Central memory CD8-positive, alpha-beta T cell (primary cell): ENCODE results near the gene BMAL1.

Experiments
- ATAC-seq: fragments of 150-1000 bp; cut with Tn5 transposase; replicated peaks from 2 replicates; pipeline ENCODE4 v1.10.0; 2022; ENCODE audit warnings: mild to moderate bottlenecking, moderate FRiP score, moderate number of reproducible peaks; ENCODE audit not compliant: poor library complexity, severe bottlenecking; ENCODE audit errors: extremely low read depth
- DNase-seq, 2 donors: peaks; one replicate each; pipeline ENCODE4 v3.0.0; 2021; ENCODE audit warnings: low spot score in 2 of 2
- H3K27ac Mint-ChIP-seq: one replicate; pipeline ENCODE4 v1.8.0; 2022; ENCODE audit warnings: low read depth, mild to moderate bottlenecking, moderate library complexity, mixed read lengths
- H3K27me3 Mint-ChIP-seq: one replicate; pipeline ENCODE4 v1.8.0; 2022; ENCODE audit warnings: mixed read lengths
- H3K36me3 Mint-ChIP-seq: one replicate; pipeline ENCODE4 v1.8.0; 2022; ENCODE audit warnings: mild to moderate bottlenecking, moderate library complexity, mixed read lengths; ENCODE audit not compliant: insufficient read depth
- H3K4me1 Mint-ChIP-seq: one replicate; pipeline ENCODE4 v1.8.0; 2022; ENCODE audit warnings: mixed read lengths
- H3K4me3 Mint-ChIP-seq: one replicate; pipeline ENCODE4 v1.8.0; 2022; ENCODE audit warnings: mild to moderate bottlenecking, moderate library complexity, mixed read lengths
- H3K9me3 Mint-ChIP-seq: one replicate; pipeline ENCODE4 v1.8.0; 2022; ENCODE audit warnings: mixed read lengths

The BMAL1 gene

DNA sequence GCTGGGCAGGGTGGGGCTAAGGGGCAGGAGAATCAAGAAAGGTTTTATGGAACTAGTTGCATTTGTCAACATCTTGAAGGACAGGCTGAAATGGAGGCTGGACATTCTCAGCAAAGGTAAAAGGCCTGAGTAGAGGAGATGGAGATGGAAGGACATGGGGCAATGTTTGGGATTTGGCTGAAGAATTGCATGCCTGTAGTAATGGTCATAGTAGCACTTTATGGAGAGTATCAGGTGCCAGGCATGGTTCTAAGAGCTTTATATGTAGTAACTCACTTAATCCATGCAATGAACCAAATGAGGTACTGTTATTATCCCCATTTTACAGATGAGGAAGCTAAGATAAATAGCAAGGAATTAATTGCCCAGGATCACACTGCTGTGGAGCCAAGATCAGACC is 23.9 kb downstream of the BMAL1 start:
- H3K4me1 Mint-ChIP-seq, result peaks cover 75% of the 10 kb centered on the region
- peak overlapping the region; percentile 10 for H3K4me3 Mint-ChIP-seq
- no peak for ATAC-seq
- H3K9me3 Mint-ChIP-seq, result no peaks in the 10 kb centered on the region
- no peak for DNase-seq
- peaks cover 8% of the 10 kb centered on the region for H3K36me3 Mint-ChIP-seq
- no peaks in the 10 kb centered on the region for H3K27me3 Mint-ChIP-seq
- peak overlapping the region; percentile 39 for H3K27ac Mint-ChIP-seq

DNA sequence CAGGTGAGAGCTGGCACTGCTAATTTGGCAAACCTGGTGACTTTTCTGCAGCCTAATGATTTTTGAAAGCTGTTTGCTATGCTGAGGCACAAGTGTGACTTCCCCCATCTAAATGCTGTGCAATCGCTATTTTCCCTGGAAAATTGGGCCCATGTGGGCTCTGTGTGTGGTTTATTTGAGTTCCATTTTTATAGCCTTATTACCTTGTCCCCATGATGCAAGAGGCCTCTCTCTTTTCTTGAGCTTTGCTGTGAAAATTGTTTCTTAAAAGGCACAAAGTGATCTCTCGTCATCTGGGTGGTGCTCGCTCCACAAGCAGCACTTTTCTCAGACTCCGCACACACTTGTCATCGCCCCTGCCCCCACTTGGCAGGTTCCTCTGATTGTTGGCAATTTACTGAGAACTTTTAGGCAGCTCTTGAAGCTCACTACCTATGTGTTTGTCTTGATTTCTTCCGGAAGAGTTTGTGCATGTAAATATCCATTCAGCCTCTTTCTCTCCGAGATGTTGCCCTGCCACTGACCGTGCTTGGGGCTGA is 24.9 kb downstream of the BMAL1 start:
- H3K36me3 Mint-ChIP-seq, result peaks cover 8% of the 10 kb centered on the region
- ATAC-seq (no peak), DNase-seq (no peak)
- peaks cover 65% of the 10 kb centered on the region for H3K4me1 Mint-ChIP-seq
- no peaks in the 10 kb centered on the region for H3K9me3 Mint-ChIP-seq
- no peaks in the 10 kb centered on the region for H3K27me3 Mint-ChIP-seq
- peak overlapping the region; percentile 49 for H3K27ac Mint-ChIP-seq
- H3K4me3 Mint-ChIP-seq, result peak overlapping the region; percentile 43

DNA sequence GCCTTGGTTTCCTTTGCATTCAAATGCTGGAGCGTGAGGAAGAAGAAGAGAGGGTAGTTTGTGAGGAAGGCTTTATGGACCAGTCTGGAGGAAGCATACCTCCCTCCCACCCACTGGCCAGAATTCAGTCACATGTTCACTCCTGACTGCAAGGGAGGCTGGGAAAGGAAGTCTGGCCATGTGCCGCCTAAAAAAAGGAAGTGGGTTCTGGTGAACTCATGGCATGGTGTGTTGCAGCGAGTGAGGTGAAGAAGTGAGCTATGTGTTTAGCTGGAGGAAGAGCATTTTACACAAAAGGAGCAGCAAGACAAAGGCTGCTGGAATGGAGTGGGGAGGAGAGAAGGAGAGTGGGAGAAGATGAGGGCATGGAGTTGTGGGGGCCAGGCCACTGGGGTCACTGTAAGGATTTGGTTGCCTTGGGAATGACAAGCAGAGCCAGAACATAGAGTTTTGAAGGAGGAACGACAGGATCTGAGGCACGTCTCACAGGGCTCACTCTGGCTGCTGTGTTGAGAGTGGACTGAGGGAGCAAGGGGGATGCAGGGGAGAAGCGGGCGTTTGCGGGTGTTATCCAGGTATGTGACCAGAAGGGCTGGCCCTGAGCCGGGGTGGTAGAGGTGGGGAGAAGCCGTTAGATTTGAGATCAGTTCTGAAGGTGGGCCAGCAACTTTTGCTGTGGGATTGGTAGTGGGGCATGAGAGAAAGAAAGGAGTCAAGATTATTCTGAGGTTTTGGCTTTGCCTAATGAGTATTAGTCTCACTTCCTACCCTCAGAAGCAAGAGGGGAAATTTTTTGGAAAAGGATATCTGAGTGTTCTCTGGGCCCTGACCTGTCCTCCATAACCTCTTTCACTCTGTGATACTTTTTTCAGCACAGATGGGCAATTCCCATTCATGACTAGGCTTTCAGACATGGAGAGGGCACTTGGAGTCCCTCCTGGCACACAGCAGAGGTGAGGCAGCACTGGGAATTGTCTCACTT is 26.4 kb downstream of the BMAL1 start:
- peak overlapping the region; percentile 43 for H3K4me3 Mint-ChIP-seq
- DNase-seq (no peak), ATAC-seq (peak; percentile 46)
- H3K9me3 Mint-ChIP-seq, result no peaks in the 10 kb centered on the region
- H3K27me3 Mint-ChIP-seq, result no peaks in the 10 kb centered on the region
- peak overlapping the region; percentile 49 for H3K27ac Mint-ChIP-seq
- peaks cover 50% of the 10 kb centered on the region for H3K4me1 Mint-ChIP-seq
- peaks cover 6% of the 10 kb centered on the region for H3K36me3 Mint-ChIP-seq

DNA sequence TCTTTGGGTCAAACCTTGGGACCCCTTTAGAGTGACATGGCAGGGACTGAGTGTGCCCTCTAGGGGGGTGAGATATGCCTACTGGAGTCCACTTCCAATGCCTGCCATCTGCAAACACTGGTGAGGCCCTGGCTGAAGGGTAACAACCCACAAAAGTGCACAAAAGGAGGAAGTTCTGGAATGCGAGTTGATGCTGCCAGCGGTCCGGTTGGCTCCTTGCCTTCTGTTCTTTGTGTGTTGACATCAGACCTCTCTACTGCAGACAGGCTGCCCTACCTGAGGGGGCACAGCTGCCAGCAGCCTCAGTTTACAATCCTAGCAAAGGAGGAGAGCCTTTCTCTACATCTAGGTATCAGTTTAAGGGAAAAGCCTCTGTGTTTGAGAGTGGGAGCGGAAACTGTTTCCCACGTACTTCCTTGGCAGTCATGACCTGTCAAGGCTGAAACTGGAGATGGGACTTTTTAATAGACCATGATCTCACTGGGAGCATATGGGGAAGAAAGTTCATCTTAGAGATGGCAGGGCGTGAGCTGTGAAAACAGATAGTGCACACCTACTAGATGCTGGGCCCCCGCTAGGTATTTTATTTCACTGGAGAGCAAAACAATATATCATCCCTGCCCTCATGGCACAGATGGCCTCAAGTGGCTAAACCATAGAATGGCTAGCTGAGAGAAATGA is 27.2 kb downstream of the BMAL1 start:
- Mint-ChIP-seq H3K27me3 (no peaks in the 10 kb centered on the region), H3K9me3 (no peaks in the 10 kb centered on the region), H3K36me3 (peaks cover 6% of the 10 kb centered on the region), H3K4me1 (peaks cover 46% of the 10 kb centered on the region), H3K27ac (no peak overlapping the region), H3K4me3 (no peak overlapping the region)
- no peak for DNase-seq
- no peak for ATAC-seq

DNA sequence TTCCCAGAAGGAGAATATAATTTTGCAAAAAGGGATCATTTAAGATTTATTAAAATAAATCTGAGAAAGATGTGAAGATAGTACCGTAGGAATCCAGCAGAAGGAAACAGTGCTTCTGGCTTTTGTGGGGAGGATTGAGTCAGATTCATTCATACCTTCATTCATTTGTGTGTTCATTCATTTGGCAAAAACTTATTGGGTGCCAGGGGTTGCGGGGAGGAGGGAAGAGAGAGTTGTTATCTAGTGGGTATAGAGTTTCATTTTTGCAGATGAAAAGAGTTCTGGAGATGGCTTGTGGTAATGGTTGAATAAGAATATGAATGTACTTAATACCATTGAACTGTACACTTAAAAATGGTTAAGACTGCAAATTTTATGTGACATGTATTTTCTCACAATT is 31.1 kb downstream of the BMAL1 start:
- Mint-ChIP-seq H3K27ac (no peak overlapping the region), H3K36me3 (peaks cover 9% of the 10 kb centered on the region), H3K4me1 (peaks cover 47% of the 10 kb centered on the region), H3K9me3 (no peaks in the 10 kb centered on the region), H3K27me3 (no peaks in the 10 kb centered on the region), H3K4me3 (no peak overlapping the region)
- DNase-seq (no peak), ATAC-seq (no peak)

DNA sequence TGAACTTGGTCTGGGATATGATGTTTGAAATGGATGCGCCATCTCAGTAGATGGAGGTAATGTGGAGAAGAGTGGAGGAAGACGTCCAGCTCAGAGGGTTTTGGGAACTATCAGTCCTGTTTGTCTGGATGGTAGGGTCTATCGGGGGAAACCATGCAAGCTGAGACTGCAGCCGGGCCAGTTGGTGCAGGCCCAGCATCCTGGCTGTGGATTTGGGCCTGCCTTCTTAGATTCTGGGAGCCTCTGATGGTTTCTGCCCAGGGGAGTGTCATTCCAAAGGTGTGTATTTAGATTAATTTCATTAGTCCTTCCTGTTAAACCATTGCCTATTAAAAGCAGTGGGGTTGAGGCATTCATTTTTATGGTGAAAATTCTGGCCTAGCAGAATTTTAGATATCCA is 31.6 kb downstream of the BMAL1 start:
- ATAC-seq (no peak), DNase-seq (no peak)
- Mint-ChIP-seq H3K4me1 (peaks cover 47% of the 10 kb centered on the region), H3K4me3 (no peak overlapping the region), H3K27me3 (no peaks in the 10 kb centered on the region), H3K9me3 (no peaks in the 10 kb centered on the region), H3K27ac (no peak overlapping the region), H3K36me3 (peaks cover 7% of the 10 kb centered on the region)

DNA sequence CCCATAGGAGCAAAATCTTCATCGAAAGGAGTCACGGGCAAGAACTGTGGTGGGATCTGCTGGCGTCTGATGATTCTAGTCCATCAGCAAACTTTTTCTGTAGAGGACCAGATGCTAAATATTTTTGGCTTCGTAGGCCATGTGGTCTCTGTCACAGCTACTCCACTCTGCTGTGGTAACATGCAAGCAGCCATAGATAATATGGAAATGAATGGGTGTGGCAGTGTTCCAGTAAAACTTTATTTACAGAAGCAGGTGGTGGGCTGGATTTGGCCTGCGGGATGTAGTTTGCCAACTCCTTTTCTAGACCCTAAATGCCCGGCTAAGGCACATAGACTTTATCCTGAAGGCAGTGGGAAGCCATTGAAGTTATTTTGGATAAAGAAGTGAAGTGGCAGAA is 32.9 kb downstream of the BMAL1 start:
- DNase-seq, result no peak
- ATAC-seq, result no peak
- peak overlapping the region; percentile 8 for H3K27ac Mint-ChIP-seq
- no peaks in the 10 kb centered on the region for H3K9me3 Mint-ChIP-seq
- no peak overlapping the region for H3K4me3 Mint-ChIP-seq
- H3K36me3 Mint-ChIP-seq, result peaks cover 8% of the 10 kb centered on the region
- peaks cover 58% of the 10 kb centered on the region for H3K4me1 Mint-ChIP-seq
- no peaks in the 10 kb centered on the region for H3K27me3 Mint-ChIP-seq

DNA sequence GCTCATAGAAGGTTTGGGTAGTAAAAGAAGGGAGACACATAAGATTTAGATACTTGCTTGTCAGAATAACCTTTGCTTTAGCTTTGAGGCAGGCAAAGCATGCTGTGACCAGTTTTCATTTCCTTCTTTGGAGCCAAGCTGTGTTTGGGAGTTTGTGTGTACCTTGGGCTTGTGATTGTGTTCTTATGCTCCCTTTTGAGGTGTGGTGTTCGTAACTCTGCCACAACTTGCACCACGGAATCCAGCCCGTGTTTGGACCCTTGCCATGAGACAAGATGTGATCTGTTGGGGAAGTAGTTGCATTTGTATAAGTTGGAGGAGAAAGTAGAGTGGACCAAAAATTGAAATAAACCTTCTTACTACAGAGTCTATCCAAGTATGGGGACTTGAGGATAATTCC is 34.0 kb downstream of the BMAL1 start:
- Mint-ChIP-seq H3K4me1 (peaks cover 70% of the 10 kb centered on the region), H3K27ac (peak overlapping the region; percentile 8), H3K27me3 (no peaks in the 10 kb centered on the region), H3K4me3 (no peak overlapping the region), H3K36me3 (peaks cover 10% of the 10 kb centered on the region), H3K9me3 (no peaks in the 10 kb centered on the region)
- ATAC-seq, result no peak
- DNase-seq, result no peak

DNA sequence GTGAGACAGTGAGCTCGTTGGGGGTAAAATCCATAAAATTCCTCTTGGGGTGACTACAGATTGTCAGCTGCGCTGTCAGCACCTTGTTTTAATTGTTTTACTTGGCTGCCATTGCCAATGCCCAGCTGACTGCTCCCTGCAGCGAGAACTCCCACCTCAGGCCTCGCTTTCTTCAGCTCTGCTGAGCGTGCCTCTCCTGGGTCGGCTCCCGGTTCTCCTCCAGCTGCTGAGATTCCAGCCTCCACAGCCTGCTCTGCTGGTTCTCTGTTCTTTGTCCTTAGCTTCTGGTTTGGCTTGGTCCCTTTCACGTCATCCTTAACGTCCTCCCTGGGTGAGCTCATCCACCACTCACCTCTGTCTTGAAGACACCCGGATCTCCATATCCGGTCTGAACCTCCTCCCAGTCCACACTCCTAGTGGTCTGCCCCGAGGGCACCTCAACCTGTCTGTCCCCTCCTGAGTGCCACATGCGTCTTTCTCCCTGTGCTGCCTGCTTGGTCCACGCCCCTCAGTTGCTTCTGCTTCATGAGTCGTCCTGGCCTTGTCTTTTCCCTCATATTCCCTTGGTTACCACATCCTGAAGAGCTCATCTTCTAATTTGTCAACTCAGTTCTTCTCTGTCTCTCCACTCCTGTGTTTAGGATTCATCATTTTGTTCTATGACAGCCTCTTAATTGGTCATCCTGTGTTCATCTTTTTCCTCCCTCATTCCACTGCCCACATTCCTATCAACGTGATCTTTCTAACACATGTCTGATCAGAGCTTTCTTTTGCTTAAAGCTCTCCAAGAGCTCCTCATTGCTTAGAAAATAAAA is 35.6 kb downstream of the BMAL1 start:
- H3K27ac Mint-ChIP-seq, result peak overlapping the region; percentile 39
- no peaks in the 10 kb centered on the region for H3K9me3 Mint-ChIP-seq
- H3K36me3 Mint-ChIP-seq, result peaks cover 10% of the 10 kb centered on the region
- H3K27me3 Mint-ChIP-seq, result no peaks in the 10 kb centered on the region
- ATAC-seq (no peak), DNase-seq (no peak)
- H3K4me1 Mint-ChIP-seq, result peaks cover 81% of the 10 kb centered on the region
- no peak overlapping the region for H3K4me3 Mint-ChIP-seq

DNA sequence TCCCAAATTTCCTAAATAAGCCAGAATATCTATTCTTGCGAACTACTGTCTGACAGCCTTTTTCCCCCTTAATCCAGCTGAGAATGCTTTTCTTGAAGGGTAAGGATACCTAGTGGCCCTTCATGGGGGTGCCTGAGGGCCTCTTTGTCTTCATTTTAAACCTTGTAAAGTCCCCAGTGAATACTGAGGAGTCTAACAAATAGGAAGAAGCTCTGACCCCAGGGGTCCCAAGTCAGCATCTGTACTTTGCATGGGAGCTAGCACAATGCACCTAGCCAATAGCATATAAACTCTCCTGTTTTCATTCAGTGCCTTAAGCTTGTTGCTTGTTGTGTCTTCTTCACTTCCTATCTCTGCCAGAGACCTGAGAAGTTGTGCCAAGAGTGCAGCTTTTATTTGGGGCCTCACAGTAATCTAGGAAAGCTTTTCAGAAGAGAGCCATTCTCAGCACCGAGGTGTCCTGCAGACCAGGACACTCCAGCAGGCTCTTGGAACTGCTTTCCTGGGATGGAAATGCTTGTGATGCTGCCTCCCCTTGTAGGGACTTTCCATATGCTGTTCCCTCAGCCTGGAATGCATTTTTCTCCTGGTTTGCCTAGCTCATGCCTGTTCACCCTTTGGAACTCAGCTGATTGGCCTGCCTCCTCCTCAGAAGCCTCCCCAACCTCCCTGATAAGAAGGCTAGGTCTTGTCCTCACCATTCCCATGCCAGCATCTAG is 37.2 kb downstream of the BMAL1 start:
- Mint-ChIP-seq H3K36me3 (peaks cover 10% of the 10 kb centered on the region), H3K4me3 (peak overlapping the region; percentile 10), H3K27ac (peak overlapping the region; percentile 61), H3K4me1 (peaks cover 87% of the 10 kb centered on the region), H3K9me3 (no peaks in the 10 kb centered on the region), H3K27me3 (no peaks in the 10 kb centered on the region)
- ATAC-seq (no peak), DNase-seq (no peak)

DNA sequence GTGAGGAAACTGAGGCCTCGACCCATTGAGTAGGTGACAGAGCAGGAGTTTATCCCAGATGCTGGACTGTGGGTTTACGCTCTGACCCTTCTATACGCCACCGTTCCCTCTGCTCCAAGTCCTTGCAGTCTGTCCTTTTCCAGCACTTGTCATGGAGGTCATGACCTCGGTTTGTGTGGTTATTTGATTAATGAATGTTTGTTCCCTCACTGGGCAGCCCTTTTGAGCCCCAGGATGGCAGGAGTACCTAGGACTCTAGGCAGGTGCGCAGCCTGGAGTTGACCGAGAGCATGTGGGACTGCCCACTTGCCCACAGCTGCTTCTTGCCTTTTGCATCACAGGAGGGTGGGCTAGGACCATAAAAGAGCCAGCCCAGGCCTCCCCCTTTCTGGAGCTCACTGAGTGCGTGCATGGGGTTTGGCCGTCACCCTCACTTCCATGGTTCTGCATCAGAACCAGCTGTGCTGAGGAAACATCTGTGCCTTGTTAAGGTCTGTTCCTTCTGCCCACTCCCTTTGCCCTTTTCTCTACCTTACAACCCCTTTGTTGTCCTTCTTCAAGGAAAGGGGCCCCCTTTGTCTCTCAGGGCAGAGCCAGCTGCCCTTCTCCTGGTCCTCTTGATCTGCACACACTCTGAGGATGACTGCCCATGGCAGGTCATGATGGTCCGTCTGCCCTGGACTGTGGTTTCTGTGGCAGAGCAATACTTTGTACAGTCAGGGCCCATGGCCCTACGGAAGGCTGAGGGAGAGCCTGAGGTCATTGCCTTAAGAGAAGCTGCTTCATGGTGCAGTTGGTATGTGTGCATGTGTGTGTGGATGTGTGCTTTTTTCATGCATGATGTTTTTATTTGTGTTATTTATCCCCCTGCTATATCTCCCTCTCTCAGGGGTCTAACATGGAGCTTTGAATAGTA is 38.2 kb downstream of the BMAL1 start:
- no peaks in the 10 kb centered on the region for H3K9me3 Mint-ChIP-seq
- H3K4me3 Mint-ChIP-seq, result peak overlapping the region; percentile 34
- no peak for ATAC-seq
- H3K27me3 Mint-ChIP-seq, result no peaks in the 10 kb centered on the region
- H3K4me1 Mint-ChIP-seq, result peaks cover 85% of the 10 kb centered on the region
- H3K27ac Mint-ChIP-seq, result peak overlapping the region; percentile 61
- DNase-seq, result no peak
- H3K36me3 Mint-ChIP-seq, result peaks cover 6% of the 10 kb centered on the region
